Epidermal melanocyte (primary cell): ENCODE data around the gene HOXB9.

ENCODE experiments used
- DNase-seq: peaks from one replicate; pipeline ENCODE4 v3.0.0; 2011; ENCODE audit warnings: low spot score; ENCODE audit not compliant: insufficient read length

HOXB9 gene

GRCh38 chr17:48639982-48640857 lies 14.1 kb upstream of the HOXB9 start:
- no peak for DNase-seq

- no peak for DNase-seq
Observed at GRCh38 chr17:48639136-48639535, 13.0 kb upstream of the HOXB9 start.

GRCh38 chr17:48637323-48638260 lies 11.4 kb upstream of the HOXB9 start:
- DNase-seq, result no peak

- no peak for DNase-seq
Observed at GRCh38 chr17:48636177-48637018, 10.2 kb upstream of the HOXB9 start.

GRCh38 chr17:48634493-48635208 lies 8.5 kb upstream of the HOXB9 start:
- DNase-seq, result no peak

- DNase-seq, result no peak
Observed at GRCh38 chr17:48633266-48633677, 7.1 kb upstream of the HOXB9 start.

- no peak for DNase-seq
Observed at GRCh38 chr17:48632579-48633265, 6.6 kb upstream of the HOXB9 start.

- DNase-seq, result no peak
Observed at GRCh38 chr17:48631693-48632578, 5.8 kb upstream of the HOXB9 start.

GRCh38 chr17:48630925-48631692 lies 5.0 kb upstream of the HOXB9 start:
- DNase-seq, result no peak

GRCh38 chr17:48630009-48630924 lies 4.1 kb upstream of the HOXB9 start:
- no peak for DNase-seq

GRCh38 chr17:48629411-48629759 lies 3.2 kb upstream of the HOXB9 start:
- DNase-seq, result no peak

GRCh38 chr17:48628649-48629410 lies 2.7 kb upstream of the HOXB9 start:
- DNase-seq, result no peak

GRCh38 chr17:48627623-48628521 lies 1.7 kb upstream of the HOXB9 start:
- DNase-seq, result no peak

GRCh38 chr17:48627118-48627597 lies 1.0 kb upstream of the HOXB9 start:
- DNase-seq, result no peak

- no peak for DNase-seq
Observed at GRCh38 chr17:48625495-48626244, 488 bp downstream of the HOXB9 start.
